ENCODE results near the gene RAPGEF6.
"Not testable (repeated sequence)": the region's sequence is repeated elsewhere in the genome, so short reads cannot be mapped to it uniquely, and the experiment has no call there.

The RAPGEF6 gene

GRCh38 chr5:131634996-131635683 lies at the start of gene RAPGEF6:
Gene RAPGEF6 (minus strand): TSS chr5:131635229. CDS start chr5:131635030, 199 bp downstream.
- DNase-seq (ENCODE audit: low read depth), result peak; percentile 100
- no peak for TF ChIP-seq CTCF (IDR thresholded peaks at IDR 0.05; ENCODE audit: low read depth, low read length, missing control alignments)
- in situ Hi-C loops (cut with HindIII; ENCODE audit: low sequenced_read_pairs), result no loop called here
- peak within 1 kb of the TSS; percentile 97 for H3K4me3 ChIP-seq (ENCODE audit: low read depth, low read length)

GRCh38 chr5:131684595-131684994 lies 49.6 kb upstream of the RAPGEF6 start:
- TF ChIP-seq CTCF (IDR thresholded peaks at IDR 0.05; ENCODE audit: low read depth, low read length, missing control alignments), result no peak
- DNase-seq (ENCODE audit: low read depth), result no peak
- in situ Hi-C loops (cut with HindIII; ENCODE audit: low sequenced_read_pairs), result loop anchor here (25.0 kb wide), 1 partner anchor 328 kb away; the partner anchor contains the start of gene ACSL6
- H3K4me3 ChIP-seq (ENCODE audit: low read depth, low read length), result no peak overlapping the region

GRCh38 chr5:131684051-131684450 lies 49.0 kb upstream of the RAPGEF6 start:
- in situ Hi-C loops (cut with HindIII; ENCODE audit: low sequenced_read_pairs), result loop anchor here (25.0 kb wide), 1 partner anchor 328 kb away; the partner anchor contains the start of gene ACSL6
- H3K4me3 ChIP-seq (ENCODE audit: low read depth, low read length), result no peak overlapping the region
- TF ChIP-seq CTCF (IDR thresholded peaks at IDR 0.05; ENCODE audit: low read depth, low read length, missing control alignments), result no peak
- DNase-seq (ENCODE audit: low read depth), result no peak

- DNase-seq (ENCODE audit: low read depth), result no peak
- no peak for TF ChIP-seq CTCF (IDR thresholded peaks at IDR 0.05; ENCODE audit: low read depth, low read length, missing control alignments)
- in situ Hi-C loops (cut with HindIII; ENCODE audit: low sequenced_read_pairs), result loop anchor here (25.0 kb wide), 1 partner anchor 329 kb away; the partner anchor contains the start of gene ACSL6
- H3K4me3 ChIP-seq (ENCODE audit: low read depth, low read length), result no peak overlapping the region
Observed at GRCh38 chr5:131682826-131683225, 47.8 kb upstream of the RAPGEF6 start.

GRCh38 chr5:131682175-131682574 lies 47.1 kb upstream of the RAPGEF6 start:
- no peak for TF ChIP-seq CTCF (IDR thresholded peaks at IDR 0.05; ENCODE audit: low read depth, low read length, missing control alignments)
- no peak overlapping the region for H3K4me3 ChIP-seq (ENCODE audit: low read depth, low read length)
- in situ Hi-C loops (cut with HindIII; ENCODE audit: low sequenced_read_pairs), result loop anchor here (25.0 kb wide), 1 partner anchor 330 kb away; the partner anchor contains the start of gene ACSL6
- DNase-seq (ENCODE audit: low read depth), result no peak

GRCh38 chr5:131679911-131680310 lies 44.9 kb upstream of the RAPGEF6 start:
- no peak overlapping the region for H3K4me3 ChIP-seq (ENCODE audit: low read depth, low read length)
- no peak for TF ChIP-seq CTCF (IDR thresholded peaks at IDR 0.05; ENCODE audit: low read depth, low read length, missing control alignments)
- DNase-seq (ENCODE audit: low read depth), result peak; percentile 63
- in situ Hi-C loops (cut with HindIII; ENCODE audit: low sequenced_read_pairs), result loop anchor here (25.0 kb wide), 1 partner anchor 332 kb away; the partner anchor contains the start of gene ACSL6

- H3K4me3 ChIP-seq (ENCODE audit: low read depth, low read length); DNase-seq (ENCODE audit: low read depth): not testable (repeated sequence)
- in situ Hi-C loops (cut with HindIII; ENCODE audit: low sequenced_read_pairs), result loop anchor here (25.0 kb wide), 1 partner anchor 334 kb away; the partner anchor contains the start of gene ACSL6
Observed at GRCh38 chr5:131678273-131678672, 43.2 kb upstream of the RAPGEF6 start.
